Testis (tissue), 3 donors: ENCODE measurements around the gene ATOH8. TPM values are rescaled to one million over a fixed set of nuclear protein-coding genes. Genes with fewer than 3 reads are reported as not detected.
A peak's percentile ranks its signal among the peaks of the same experiment; 100 is the strongest.

ENCODE experiments used
- DNase-seq: peaks from one replicate; pipeline ENCODE4 v3.0.0-alpha.2; 2019
- H3K27ac ChIP-seq, 2 donors: fragments of 200-600 bp; sonication (generic); one replicate each; pipeline ENCODE4 v1.5.1; 2019
- H3K27me3 ChIP-seq: fragments of 200-600 bp; sonication (generic); one replicate; pipeline ENCODE4 v1.5.1; 2019
- H3K36me3 ChIP-seq: fragments of 200-600 bp; sonication (generic); one replicate; pipeline ENCODE4 v1.5.1; 2017; ENCODE audit warnings: low read depth; ENCODE audit errors: missing control alignments
- H3K4me1 ChIP-seq: fragments of 200-600 bp; sonication (generic); one replicate; pipeline ENCODE4 v1.5.1; 2019
- H3K4me3 ChIP-seq, 2 donors: fragments of 200-600 bp; sonication (generic); one replicate each; pipeline ENCODE4 v1.5.1; 2017 to 2019
- H3K9me3 ChIP-seq: fragments of 200-600 bp; sonication (generic); one replicate; pipeline ENCODE4 v1.5.1; 2017
- CTCF ChIP-seq, 3 experiments: fragments of 450-650 bp in 2 of 3; fragments of 200-600 bp in 1 of 3; sonication (generic) in 1 of 3; IDR thresholded peaks; one replicate each; pipeline ENCODE4 v1.5.1; 2016 to 2019; ENCODE audit warnings: antibody characterized with exemption in 3 of 3, mild to moderate bottlenecking in 2 of 3, moderate library complexity in 1 of 3
- POLR2A ChIP-seq: fragments of 450-650 bp; IDR thresholded peaks from one replicate; pipeline ENCODE4 v1.6.1; 2017; ENCODE audit warnings: antibody characterized with exemption, mild to moderate bottlenecking, moderate library complexity
- WGBS, 2 donors: methylation state at CpG; one replicate each; pipeline ENCODE4 v1.1.5; 2018; 5-methylcytosine and 5-hydroxymethylcytosine counted together
- intact Hi-C: fragments of 100-400 bp; cut with DNase I; formaldehyde crosslinking; loops from one replicate; pipeline ENCODE4 v1.15.1; 2023; ENCODE audit warnings: low total_unique reads
- polyA plus RNA-seq: library from polyadenylated mRNA; stranded (reverse); fragments of 350-450 nt; fragmentation: Illumina TruSeq; extraction: RNeasy Lipid Tissue Mini Kit (QIAGEN cat#74804); gene quantifications from one replicate; pipeline ENCODE4 v1.2.3, GENCODE V29; 2014; ENCODE audit warnings: low read depth, low replicate concordance; ENCODE audit not compliant: insufficient read depth
- total RNA-seq, 2 donors: library from RNA; depleted of rRNA; stranded (reverse); fragments of >200 nt; gene quantifications; one replicate each; pipeline ENCODE4 v1.2.3, GENCODE V29; 2016

The ATOH8 gene
- total and polyA plus RNA-seq, 3 donors from 2014 or later = 13.5 to 16.8 (median 14.2) TPM

- no peaks in the 10 kb centered on the region for H3K9me3 ChIP-seq
- no peak overlapping the region for H3K27ac ChIP-seq
- no peaks in the 10 kb centered on the region for H3K36me3 ChIP-seq
- no peak for DNase-seq
- no peak for TF ChIP-seq CTCF (IDR thresholded peaks at IDR 0.05)
- TF ChIP-seq POLR2A = no peak
- peaks cover 27% of the 10 kb centered on the region for H3K4me1 ChIP-seq
- intact Hi-C loops = no loop called here
- H3K4me3 ChIP-seq = no peak overlapping the region
- no peaks in the 10 kb centered on the region for H3K27me3 ChIP-seq
- 55 to 56% methylated on average over 7 of the region's 7 CpGs for WGBS, 2 donors
Measured at GRCh38 chr2:85748985-85749875, 4.6 kb upstream of the ATOH8 start.

- Histone ChIP-seq H3K9me3 (no peaks in the 10 kb centered on the region), H3K27me3 (no peaks in the 10 kb centered on the region), H3K36me3 (no peaks in the 10 kb centered on the region), H3K4me1 (peaks cover 20% of the 10 kb centered on the region), H3K4me3 (no peak overlapping the region), H3K27ac (no peak overlapping the region)
- intact Hi-C loops = no loop called here
- no peak for TF ChIP-seq POLR2A
- TF ChIP-seq CTCF (IDR thresholded peaks at IDR 0.05) = peak; percentile 56 to 66 (median 66)
- WGBS, 2 donors = 47 to 56% methylated on average over 8 to 15 of the region's 15 CpGs
- peak; percentile 80 for DNase-seq
Measured at GRCh38 chr2:85750587-85751575, 2.9 kb upstream of the ATOH8 start.

- Histone ChIP-seq H3K9me3 (no peaks in the 10 kb centered on the region), H3K27me3 (no peaks in the 10 kb centered on the region), H3K4me3 (no peak overlapping the region), H3K4me1 (peaks cover 20% of the 10 kb centered on the region), H3K36me3 (no peaks in the 10 kb centered on the region), H3K27ac (no peak overlapping the region)
- DNase-seq = no peak
- WGBS, 2 donors = 73% methylated on average over 11 of the region's 11 CpGs
- intact Hi-C loops = no loop called here
- TF ChIP-seq CTCF (IDR thresholded peaks at IDR 0.05) = no peak
- no peak for TF ChIP-seq POLR2A
Measured at GRCh38 chr2:85751627-85752026, 2.2 kb upstream of the ATOH8 start.

GRCh38 chr2:85753035-85753524, 711 bp upstream of the ATOH8 start:
- Histone ChIP-seq H3K9me3 (no peaks in the 10 kb centered on the region), H3K4me3 (peak overlapping the region; percentile 66 to 70), H3K36me3 (no peaks in the 10 kb centered on the region), H3K27ac (peak overlapping the region in 1 of 2 donors; percentile 61), H3K4me1 (peaks cover 20% of the 10 kb centered on the region), H3K27me3 (no peaks in the 10 kb centered on the region)
- WGBS, 2 donors = 23 to 27% methylated on average over 14 to 29 of the region's 29 CpGs
- intact Hi-C loops = no loop called here
- TF ChIP-seq POLR2A (no peak), CTCF (IDR thresholded peaks at IDR 0.05) (no peak)
- DNase-seq = no peak
